ENCODE measurements around the gene SETD2.

GRCh38 chr3:46986782-46987310 lies 177.1 kb downstream of the SETD2 start:
- no peak for TF ChIP-seq POLR2A (IDR thresholded peaks at IDR 0.05; ENCODE audit: low read depth, low read length)
- no peak for TF ChIP-seq POLR2AphosphoS5 (IDR thresholded peaks at IDR 0.05; ENCODE audit: low read depth, low read length)

All from GM12892 (cell line).